Prostate gland (tissue), 2 donors: ENCODE measurements around the gene PMPCA.

Source experiments
- POLR2A ChIP-seq: fragments of 450-650 bp; IDR thresholded peaks from one replicate; pipeline ENCODE4 v1.6.1; 2016; ENCODE audit warnings: antibody characterized with exemption, mild to moderate bottlenecking
- POLR2AphosphoS5 ChIP-seq: sonication (generic); formaldehyde crosslinking; IDR thresholded peaks from one replicate; pipeline ENCODE4 v1.6.1; 2017; ENCODE audit warnings: antibody characterized with exemption
- TF ChIP-seq, protein P1 (sequence below), 4 experiments: fragments of 200-600 bp in 2 of 4; fragments of 450-650 bp in 2 of 4; sonication (generic) in 2 of 4; IDR thresholded peaks; 1 replicate in 3 of 4; 2 replicates in 1 of 4; pipeline ENCODE4 v1.5.1; 2016 to 2019; ENCODE audit warnings: antibody characterized with exemption in 4 of 4, mild to moderate bottlenecking in 2 of 4, moderate library complexity in 2 of 4

GRCh38 chr9:136376457-136376856 is 34.0 kb upstream of the PMPCA start:
- TF ChIP-seq, protein P1, sequence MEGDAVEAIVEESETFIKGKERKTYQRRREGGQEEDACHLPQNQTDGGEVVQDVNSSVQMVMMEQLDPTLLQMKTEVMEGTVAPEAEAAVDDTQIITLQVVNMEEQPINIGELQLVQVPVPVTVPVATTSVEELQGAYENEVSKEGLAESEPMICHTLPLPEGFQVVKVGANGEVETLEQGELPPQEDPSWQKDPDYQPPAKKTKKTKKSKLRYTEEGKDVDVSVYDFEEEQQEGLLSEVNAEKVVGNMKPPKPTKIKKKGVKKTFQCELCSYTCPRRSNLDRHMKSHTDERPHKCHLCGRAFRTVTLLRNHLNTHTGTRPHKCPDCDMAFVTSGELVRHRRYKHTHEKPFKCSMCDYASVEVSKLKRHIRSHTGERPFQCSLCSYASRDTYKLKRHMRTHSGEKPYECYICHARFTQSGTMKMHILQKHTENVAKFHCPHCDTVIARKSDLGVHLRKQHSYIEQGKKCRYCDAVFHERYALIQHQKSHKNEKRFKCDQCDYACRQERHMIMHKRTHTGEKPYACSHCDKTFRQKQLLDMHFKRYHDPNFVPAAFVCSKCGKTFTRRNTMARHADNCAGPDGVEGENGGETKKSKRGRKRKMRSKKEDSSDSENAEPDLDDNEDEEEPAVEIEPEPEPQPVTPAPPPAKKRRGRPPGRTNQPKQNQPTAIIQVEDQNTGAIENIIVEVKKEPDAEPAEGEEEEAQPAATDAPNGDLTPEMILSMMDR (IDR thresholded peaks at IDR 0.05) = no peak
- TF ChIP-seq POLR2A (no peak), POLR2AphosphoS5 (no peak)
